Stimulated activated CD4-positive, alpha-beta T cell treated with anti-CD3 and anti-CD28 coated beads, Interleukin-12 subunit alpha, Interleukin-12 subunit beta, amount 100 ng/mL, for 4 hours (primary cell): ENCODE measurements around the gene ZNF519.
"Not testable (repeated sequence)": the region's sequence is repeated elsewhere in the genome, so short reads cannot be mapped to it uniquely, and the experiment has no call there.

Experiments used
- DNase-seq: peaks from one replicate; pipeline ENCODE4 v3.0.0-alpha.2; 2020

The ZNF519 gene

DNA sequence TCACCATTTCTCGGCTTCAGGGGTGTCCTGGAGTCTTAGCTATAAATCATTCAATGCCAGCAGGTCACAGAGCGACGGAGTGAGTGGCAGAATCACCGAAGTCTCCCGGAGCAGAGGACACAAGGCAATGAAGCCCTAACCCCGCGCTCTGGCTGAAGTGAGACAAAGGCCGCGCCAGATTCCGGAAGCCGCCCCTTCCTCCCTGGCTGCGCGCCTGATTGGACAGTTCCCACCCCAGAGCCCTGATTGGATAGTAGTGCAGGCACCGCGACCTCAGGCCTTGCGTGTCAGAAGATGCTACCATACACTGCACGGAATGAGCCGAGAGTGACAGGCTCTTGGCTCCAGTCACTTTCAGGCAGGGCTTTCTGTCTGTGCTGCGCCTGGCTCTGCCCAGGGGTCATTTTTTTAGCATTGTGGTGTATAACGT lies at the start of gene ZNF519:
TSS of gene ZNF519 (minus strand) at position 165 of the 430 bp plus-strand sequence. CDS start at position 7, 158 bp downstream.
- DNase-seq = peak; percentile 77

GRCh38 chr18:14179306-14179705 lies 47.1 kb upstream of the ZNF519 start:
- no peak for DNase-seq

- DNase-seq = peak; percentile 70
These were observed 46.3 kb upstream of the ZNF519 start for GRCh38 chr18:14178321-14179196.

GRCh38 chr18:14177540-14178320 lies 45.5 kb upstream of the ZNF519 start:
- DNase-seq = not testable (repeated sequence)

GRCh38 chr18:14175404-14175803 lies 43.2 kb upstream of the ZNF519 start:
- not testable (repeated sequence) for DNase-seq

DNA sequence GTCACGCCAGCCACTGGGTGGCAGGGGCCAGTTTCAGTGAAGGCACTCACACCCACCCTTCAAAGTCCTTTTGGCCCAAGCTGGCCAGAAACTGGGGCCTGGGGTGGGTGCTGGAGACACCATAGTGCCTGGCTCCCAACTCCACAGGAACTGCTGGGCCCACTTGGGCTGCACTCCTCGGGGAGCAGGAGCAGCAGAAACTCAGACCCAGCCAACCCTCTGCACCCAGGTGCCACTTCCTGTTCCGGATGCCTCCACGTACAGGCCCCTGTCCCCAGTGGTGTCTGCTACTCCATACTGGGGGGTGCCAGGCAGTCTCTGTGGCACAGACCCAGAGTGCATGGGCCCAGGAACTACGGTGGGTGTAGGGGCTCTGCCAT lies 42.5 kb upstream of the ZNF519 start:
- DNase-seq = no peak

DNA sequence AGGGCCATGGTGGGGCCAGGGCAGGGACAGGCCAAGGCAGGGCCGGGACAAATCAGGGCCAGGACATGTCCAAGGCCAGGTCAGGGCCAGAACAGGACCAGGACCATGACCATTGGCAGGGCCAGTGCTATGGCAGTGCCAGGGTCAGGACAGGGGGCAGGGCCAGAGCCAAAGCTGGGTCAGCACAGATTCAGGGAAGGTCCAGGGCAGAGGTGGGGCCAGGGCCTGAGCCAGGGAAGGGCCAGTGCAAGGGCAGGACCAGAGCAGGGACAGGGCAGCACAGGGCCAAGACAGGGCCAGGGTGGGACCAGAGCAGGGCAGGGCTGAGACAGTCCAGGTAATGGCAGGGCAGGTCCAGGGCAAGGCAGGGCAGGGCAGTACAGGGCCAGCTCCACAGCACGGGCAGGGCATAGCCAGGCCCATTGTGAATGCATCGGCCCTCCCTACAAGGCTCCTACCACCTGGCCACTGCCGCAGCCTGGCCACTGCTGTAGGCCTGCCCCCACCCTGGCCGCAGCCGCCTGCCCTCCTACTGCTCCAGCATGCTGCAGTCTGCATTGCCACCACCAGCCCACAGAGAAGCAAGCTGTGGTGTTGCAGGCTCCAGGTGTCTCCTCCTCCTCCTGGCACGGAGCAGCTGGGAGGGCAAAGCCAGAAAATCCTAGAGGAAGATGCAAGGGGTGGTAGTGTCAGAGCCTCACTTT lies 41.9 kb upstream of the ZNF519 start:
- DNase-seq = not testable (repeated sequence)

DNA sequence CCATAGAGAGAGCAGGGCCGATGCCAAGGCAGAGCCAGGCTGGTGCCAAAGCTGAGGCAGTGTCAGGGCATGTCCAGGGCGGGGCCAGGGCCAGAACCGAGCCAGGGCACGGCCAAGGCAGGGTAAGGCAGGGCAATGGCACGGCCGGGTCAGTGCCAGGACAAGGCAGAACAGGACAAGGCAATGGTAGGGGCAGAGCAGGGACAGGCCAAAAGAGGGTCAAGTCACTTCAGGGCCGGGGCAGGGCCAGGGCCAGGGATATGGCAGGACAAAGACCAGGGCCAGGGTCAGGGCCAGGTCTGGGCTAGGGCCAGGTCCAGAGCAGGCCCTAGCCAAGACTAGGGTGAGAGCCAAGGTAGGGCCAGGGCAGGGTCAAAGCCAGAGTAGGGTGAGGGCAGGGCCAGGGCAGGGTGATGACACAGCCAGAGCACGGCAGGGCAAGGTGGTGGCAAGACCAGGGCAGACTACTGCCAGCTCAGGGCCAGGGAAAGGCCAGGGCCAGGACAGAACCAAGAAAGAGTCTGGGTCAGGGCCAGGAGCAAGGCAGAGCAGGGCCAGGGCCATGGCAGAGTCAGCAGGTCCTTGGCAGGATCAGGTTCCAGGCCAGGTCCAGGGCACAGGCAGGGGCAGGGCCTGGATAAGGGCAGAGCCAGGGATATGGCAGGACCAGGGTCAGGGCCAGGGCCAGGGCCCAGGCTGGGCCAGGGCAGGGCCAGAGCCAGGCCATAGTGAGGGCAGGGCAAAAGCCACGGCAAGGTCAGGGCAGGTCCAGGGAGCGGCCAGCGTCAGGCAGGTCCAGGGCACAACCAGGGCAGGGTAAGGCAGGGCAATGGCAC lies 41.1 kb upstream of the ZNF519 start:
- not testable (repeated sequence) for DNase-seq

- DNase-seq = not testable (repeated sequence)
These were observed 40.2 kb upstream of the ZNF519 start for GRCh38 chr18:14172142-14173115.

GRCh38 chr18:14171301-14172141 lies 39.3 kb upstream of the ZNF519 start:
- DNase-seq = not testable (repeated sequence)

- not testable (repeated sequence) for DNase-seq
These were observed 38.3 kb upstream of the ZNF519 start for GRCh38 chr18:14170367-14171036.

GRCh38 chr18:14162915-14163314 lies 30.7 kb upstream of the ZNF519 start:
- DNase-seq = not testable (repeated sequence)

DNA sequence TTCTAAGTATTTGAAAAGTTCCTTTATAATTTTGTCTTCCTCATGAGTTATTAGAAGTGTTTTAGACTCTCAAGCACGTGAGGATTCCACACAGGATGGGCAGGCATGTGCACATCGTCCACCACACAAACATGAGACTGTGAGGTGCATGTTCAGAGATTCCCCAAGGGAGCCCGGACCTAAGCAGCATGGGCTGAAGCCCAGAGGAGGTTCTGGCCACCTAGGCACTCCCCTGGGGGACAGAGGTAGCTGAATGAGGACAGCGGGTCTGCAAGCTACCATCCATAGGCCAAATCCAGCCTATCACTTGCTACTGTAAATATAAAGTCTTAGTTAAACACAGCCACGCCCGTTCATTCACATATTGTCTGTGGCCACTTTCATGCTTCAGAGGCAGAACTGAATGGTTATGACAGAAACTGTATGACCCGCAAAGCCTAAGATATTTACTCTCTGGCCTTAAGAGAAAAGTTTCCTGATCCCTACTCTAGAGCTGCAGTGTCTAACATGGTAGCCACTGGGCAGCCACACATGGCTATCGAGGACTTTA lies 19.4 kb upstream of the ZNF519 start:
- DNase-seq = not testable (repeated sequence)

- not testable (repeated sequence) for DNase-seq
These were observed 18.5 kb upstream of the ZNF519 start for GRCh38 chr18:14150766-14151165.

- DNase-seq = not testable (repeated sequence)
These were observed 17.7 kb upstream of the ZNF519 start for GRCh38 chr18:14149916-14150420.

GRCh38 chr18:14149121-14149850 lies 17.1 kb upstream of the ZNF519 start:
- DNase-seq = not testable (repeated sequence)

DNA sequence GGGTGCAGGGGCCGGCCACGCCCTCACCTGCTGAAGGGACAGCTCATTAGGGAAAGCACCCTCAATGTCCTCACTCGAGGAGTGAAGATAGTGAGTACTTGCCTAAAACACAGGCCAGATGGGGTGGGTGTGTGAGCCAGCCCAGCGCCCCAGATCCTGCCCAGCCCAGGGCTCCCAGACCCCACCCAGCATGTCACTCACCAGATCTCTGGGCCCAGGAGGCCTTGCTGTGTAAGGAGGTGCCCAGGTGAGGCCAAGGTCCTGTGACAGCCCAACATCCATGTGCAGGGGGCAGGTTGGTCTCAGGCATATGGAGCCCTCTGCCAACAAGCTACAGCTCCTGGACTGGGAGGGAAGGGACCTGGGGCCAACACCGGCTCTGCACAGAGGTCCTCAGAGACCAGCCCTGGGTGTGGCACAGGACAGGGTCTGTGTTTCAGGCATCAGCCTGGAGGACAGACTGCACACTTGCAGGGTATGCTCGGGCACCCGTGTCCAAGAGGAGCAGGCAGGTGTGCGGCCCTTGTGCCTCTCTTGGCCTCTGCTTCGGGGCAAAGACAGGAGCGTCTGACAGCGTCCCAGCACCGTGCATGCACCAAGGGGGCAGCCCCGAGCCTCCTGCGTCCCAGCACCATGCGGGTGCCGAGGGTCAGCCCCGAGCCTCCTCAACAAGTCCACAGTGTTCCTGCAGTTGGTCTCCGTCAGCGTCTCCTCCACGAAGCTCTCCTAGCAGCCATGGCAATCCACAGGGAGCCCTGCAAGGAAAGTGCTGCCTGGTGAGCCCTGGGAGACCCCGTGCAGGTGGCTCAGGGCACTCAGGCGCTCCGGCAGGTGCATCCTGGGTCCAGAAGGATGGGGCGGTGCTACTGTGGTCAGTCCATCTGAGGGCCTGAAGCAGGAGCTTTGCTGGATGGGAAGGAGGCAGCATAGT lies 16.0 kb upstream of the ZNF519 start:
- not testable (repeated sequence) for DNase-seq
